HG02970 (cell line): Measurements from ENCODE around the gene NBPF1.
"Not testable (repeated sequence)": the region's sequence is repeated elsewhere in the genome, so short reads cannot be mapped to it uniquely, and the experiment has no call there.

ENCODE experiments used
- ATAC-seq: cut with Tn5 transposase; IDR thresholded peaks from one replicate; pipeline ENCODE4 v1.9.1; 2021; ENCODE audit warnings: mild to moderate bottlenecking, moderate library complexity, moderate number of reproducible peaks; ENCODE audit not compliant: unreplicated experiment, low FRiP score

Gene NBPF1

DNA sequence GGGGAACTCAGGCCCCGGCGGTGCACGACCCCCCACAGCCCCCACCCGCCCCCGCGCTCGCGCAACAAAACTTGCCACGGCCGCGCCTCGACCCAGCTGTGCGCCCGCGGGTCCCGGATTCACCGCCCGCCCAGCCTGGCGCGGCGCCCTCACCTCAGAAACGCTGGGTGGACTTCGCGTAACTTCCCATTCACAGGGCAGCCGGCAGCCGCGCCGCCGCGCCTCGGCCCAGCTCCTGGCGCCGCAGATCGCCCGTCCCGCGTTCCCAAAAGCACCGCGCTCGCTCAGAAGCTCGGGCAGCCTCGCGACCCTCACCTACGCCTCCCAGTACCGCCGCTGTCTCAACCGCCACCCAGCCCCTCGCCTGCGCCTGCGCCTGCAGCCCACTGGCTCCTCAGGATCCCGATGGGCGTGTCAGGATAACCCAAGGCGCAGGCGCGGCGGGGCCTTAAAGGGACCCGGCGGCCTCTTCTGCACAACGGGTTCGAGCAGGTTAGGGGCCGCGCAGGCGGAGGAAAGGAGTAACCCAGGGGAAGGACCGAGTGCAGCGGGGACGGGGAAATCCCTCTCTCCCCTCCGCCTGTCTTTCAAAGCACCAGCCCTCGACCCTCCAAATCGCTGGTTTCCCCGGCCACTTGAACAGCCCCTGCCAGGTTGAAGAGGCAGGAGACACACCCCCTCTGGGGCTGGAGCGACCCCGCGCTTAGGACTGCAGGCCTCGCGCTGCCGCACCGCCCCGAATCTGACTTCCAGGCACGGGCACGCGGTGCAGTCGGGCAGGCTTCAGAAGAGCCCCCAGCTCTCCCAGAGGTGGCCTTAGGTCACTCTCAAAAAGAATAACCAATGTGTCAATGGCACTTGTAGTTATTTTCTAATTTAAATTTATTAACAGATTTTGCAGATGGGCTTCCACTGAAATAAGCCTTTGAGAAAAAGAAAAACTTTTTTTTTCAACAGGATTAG lies at the start of gene NBPF1:
TSS of gene NBPF1 (minus strand) at position 380 of the 963 bp plus-strand sequence.
- ATAC-seq: peak; percentile 85

DNA sequence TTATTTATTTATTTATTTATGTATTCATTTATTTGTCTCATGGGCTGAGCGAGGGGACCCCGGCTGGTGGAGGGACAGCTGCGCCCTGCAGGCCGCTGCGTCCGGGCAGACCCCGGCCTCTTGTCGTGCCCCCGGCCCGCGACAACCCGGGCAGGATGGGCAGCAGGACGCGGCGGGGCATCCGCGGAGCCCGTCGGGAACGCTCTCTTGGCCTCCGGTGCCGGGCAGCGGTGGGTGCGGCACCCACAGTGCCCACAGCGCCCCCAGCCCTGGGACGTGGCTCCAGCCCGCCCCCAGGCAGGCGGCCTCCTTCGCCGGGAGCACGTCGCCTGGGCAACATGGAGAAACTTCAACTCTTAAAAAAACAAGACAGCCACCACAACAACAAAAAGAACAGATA lies 44.9 kb upstream of the NBPF1 start:
- not testable (repeated sequence) for ATAC-seq

DNA sequence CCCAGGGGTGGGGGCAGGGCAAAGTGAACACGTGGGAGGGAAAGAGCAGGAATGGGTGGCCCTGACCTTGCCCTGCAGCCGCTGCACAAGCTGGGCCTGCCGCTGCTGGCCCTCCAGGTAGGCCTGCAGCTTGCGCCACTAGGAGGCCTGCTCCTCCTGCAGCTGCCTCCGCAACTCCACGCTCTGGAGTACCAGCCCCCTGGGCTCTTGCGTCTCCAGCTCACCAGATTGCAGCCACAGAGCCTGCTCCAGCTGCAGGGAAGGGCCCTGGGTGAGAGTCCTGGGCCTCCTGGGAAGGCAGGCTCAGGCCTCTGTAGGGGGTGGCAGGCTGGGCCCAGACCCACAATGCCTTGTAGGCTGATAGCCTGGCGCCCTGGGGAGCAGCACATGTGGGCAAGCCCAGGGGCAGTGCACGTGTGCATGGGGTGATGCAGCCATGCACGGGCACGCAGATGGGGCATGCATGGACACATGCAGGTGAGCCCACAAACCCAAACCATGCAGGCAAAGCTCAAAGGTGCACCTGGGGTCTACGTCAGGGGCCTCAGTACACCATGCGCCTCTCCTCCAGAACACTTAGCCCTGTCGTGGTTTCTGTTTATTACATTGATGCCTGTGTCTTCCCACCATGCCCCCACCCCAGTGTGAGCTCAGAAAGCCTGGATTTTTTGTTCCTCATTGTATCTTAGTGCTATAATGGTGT lies 43.8 kb upstream of the NBPF1 start:
- ATAC-seq: not testable (repeated sequence)

DNA sequence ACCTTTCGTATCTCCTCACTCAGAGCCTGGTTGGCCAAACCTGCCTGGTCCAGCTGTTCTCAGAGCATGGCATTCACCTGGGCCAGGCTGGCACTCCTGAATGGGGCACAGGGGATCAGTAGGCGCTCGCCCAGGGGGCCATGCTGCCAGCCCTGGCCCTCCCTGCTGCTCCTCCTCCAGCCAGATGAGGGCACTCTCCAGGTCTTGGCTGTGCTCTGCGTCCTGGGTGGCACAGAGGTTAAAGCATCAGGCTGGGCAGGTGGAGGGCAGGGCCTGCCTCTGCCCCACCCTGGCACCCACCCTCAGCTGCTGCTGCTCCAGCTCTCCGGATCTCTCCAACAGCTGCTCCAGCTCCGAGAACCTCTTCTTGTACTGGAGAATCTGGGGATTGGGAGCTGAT lies 43.2 kb upstream of the NBPF1 start:
- not testable (repeated sequence) for ATAC-seq

DNA sequence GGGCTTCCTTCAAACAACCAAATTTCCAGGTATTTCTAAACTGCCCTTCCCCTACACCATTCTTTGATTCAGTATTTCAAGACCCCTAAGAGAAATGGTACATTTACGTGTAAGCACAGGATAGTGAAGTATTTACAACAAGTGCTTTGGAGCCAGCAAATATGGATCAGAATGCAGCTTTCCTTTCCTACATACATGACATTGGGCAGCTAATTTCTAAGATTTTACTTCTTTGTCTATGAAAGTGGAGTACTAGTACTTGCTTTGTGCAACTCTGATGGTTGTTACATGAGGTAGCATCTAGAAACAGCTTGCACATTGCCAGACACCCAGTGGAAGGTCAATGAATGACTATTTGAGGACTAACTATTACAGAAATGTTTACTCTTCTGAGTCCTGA lies 38.2 kb upstream of the NBPF1 start:
- ATAC-seq: not testable (repeated sequence)

DNA sequence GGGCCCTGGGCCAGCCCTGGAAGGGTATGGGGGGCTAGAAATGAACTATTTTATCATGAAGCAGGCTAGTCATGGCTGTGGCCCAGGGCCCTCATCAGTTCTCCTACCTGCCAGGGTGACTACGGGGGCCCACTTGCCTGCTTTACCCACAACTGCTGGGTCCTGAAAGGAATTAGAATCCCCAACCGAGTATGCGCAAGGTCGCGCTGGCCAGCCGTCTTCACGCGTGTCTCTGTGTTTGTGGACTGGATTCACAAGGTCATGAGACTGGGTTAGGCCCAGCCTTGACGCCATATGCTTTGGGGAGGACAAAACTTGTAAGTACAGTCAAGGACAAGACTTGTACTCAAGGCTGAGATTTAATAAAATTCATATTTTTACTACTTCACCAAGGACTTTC lies 36.6 kb upstream of the NBPF1 start:
- ATAC-seq: not testable (repeated sequence)

DNA sequence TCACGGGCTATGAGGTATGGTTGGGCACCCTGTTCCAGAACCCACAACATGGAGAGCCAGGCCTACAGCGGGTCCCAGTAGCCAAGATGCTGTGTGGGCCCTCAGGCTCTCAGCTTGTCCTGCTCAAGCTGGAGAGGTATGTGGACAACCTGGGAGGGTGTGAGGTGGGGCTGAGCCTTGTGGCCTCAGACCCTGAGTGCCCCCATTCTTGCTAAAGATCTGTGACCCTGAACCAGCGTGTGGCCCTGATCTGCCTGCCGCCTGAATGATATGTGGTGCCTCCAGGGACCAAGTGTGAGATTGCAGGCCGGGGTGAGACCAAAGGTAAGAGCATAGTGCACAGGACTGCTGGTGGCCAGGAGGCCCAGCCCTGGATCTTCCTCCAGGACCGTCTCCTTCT lies 36.0 kb upstream of the NBPF1 start:
- not testable (repeated sequence) for ATAC-seq

DNA sequence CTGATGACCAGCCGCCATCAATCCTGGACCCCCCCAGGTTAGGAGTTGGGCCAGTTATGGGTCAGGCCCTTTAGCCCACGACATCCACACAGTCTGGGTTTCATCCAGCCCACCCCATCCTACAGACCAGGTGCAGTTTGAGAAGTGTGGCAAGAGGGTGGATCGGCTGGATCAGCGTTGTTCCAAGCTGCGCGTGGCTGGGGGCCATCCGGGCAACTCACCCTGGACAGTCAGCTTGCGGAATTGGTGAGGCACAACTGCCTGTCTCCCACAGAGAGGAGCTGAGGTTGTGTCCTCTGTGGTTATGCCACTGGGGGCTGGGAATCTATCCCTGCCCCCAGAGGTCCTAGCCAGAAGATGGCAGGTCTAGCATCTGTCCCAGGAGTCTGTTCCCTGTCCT lies 35.4 kb upstream of the NBPF1 start:
- not testable (repeated sequence) for ATAC-seq

DNA sequence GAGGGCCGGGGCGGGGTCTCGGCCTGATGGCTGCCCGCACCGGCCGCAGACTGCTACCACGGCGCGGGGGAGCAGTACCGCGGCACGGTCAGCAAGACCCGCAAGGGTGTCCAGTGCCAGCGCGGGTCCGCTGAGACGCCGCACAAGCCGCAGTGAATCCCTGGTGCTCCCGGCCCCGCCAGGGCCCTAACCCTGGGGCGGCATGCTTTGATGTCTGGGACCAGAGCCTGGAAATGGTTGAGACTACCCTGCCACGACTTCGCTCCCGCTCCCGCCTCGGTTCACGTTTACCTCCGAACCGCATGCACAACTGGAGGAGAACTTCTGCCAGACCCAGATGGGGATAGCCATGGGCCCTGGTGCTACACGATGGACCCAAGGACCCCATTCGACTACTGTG lies 34.9 kb upstream of the NBPF1 start:
- not testable (repeated sequence) for ATAC-seq

DNA sequence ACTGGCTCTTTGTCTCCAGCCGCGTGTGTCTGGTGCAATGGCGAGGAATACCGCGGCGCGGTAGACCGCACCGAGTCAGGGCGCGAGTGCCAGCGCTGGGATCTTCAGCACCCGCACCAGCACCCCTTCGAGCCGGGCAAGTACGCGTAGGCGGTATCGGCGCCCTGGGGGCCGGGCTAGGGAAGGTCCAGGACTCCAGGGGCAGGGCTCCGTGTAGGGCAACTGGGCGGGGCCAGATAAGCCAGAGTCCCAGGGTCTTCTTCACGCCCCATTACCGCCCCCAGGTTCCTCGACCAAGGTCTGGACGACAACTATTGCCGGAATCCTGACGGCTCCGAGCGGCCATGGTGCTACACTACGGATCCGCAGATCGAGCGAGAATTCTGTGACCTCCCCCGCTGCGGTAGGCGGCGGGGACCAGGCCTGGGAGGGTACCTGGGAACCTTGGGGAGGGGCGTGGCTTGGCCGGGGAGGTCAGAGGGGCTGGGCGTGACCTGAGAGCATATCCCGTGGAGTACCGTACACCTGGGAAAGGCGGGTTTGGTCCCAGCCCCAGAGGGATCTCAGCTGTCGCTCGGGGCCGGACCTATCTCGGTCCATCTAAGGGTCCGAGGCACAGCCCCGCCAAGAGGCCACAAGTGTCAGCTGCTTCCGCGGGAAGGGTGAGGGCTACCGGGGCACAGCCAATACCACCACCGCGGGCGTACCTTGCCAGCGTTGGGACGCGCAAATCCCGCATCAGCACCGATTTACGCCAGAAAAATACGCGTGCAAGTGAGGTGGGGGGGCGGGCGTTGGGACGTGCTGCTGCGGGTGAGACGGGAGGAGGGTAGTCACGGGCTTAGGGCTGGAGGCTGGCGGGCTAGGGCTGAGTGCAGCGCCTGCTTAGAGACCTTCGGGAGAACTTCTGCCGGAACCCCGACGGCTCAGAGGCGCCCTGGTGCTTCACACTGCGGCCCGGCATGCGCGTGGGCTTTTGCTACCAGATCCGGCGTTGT lies 34.1 kb upstream of the NBPF1 start:
- ATAC-seq: not testable (repeated sequence)

DNA sequence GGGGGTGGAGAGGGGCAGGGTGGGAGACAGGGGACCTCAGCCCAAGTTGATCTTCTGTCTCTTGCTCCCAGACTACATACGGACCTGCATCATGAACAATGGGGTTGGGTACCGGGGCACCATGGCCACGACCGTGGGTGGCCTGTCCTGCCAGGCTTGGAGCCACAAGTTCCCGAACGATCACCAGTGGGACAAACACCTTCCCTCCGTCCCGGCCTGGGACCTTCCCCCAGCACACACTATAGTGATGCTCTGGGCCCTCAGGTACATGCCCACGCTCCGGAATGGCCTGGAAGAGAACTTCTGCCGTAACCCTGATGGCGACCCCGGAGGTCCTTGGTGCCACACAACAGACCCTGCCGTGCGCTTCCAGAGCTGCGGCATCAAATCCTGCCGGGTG lies 33.4 kb upstream of the NBPF1 start:
- ATAC-seq: not testable (repeated sequence)

DNA sequence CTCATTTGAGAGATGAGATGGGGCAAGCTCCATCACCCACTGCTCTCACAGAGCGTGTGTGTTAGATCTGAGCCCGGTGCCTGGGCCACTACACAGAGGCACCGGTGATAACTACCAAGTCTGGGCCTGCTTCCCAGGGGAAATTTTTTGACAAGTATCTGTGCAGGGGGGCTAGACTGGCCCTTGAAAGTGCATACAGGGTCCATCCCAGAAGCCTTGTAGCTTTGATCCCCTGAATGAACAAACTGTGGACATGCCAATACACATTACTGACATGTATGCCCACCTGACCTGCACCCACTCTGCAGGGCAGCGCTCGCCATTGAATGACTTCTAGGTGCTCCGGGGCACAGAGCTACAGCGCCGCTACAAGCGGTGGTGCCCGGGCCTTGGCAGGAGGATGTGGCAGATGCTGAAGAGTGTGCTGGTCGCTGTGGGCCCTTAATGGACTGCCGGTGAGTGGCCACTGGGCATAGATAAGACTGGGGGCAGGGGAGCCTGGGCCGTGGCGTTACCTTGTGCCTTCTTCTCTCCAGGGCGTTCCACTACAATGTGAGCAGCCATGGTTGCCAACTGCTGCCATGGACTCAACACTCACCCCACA lies 32.8 kb upstream of the NBPF1 start:
- ATAC-seq: not testable (repeated sequence)

DNA sequence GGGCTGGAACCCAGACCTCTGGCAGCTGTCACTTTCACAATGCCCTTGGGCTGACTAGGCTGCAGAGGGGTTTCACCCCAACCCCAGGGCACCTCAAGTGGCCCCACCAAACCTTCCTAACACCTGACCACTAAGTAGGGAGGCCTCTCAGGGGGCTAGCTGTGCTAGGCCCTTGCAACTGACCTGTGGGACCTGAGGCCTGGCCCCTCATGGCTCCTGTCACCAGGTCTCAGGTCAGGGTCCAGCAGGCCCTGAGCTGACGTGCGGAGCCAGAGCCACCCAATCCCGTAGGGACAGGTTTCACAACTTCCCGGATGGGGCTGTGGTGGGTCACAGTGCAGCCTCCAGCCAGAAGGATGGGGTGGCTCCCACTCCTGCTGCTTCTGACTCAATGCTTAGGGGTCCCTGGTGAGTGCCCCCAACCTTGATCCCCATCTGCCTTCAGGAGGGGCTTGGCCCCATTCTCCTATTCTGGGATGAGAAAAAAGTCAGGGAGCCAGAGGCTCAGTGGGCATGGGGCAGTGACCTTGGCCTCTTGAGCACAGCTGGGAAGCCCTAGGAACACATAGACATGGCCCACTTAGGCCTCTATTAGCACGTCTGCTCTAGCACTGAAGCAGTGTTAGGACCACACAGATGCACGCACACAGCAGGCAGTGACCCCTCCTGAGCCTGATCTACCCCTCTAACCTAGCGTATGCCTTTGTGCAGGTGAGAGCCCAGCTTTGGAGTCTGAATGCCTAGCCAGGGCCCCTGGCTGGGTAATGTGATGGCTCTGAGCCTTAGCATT lies 32.1 kb upstream of the NBPF1 start:
- not testable (repeated sequence) for ATAC-seq

DNA sequence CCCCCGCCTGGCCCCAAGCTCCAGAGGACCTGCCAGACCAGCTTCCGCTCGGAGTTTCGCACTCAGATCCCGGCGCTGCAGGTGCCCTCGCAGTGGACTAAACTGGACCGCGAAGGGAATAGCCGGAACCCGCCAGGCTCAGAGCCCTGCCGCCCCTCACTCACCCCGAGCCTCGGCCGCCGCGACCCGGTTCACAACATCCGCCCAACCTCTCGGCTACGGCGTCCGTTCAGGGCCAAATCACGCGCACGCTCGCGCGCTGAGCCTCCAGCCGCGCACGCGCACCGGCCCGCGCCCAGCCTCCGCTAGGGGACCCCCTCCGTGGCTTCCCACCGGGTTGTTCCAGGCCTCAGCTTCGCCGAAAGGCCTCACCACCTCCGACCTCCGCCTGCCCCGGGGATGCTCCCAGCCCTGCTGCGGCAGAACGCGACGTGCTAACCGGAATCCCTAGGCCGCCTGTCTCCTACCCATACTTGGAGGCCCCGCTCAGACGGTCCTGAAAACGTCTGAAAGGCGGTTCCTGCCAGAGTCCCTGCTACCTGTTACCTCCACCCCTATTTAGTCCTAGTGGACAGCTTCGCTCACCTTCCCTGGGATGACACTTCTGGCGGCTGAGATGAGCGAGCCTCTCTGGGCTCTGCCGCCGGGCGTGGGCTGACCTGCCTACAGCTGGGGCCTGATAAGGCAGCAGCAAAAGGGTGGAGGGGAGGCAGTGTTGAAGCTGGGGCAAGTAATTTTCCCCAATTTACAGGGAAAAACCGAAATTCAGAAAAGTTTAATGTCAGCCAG lies 31.3 kb upstream of the NBPF1 start:
- peak; percentile 77 for ATAC-seq

DNA sequence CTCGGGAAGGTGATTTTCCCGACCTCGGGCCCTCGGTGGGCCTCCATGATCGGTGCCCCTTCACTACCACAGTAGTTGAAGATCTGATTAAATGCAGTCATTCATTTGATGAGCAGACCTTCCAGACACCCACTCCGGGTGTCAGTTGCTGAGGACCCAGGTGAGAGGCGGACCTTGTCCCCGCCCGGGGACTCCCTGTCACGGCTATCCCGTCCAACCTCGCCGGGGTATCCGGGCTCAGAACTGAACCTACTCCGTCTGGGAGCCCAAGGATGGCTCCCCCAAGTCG lies 30.8 kb upstream of the NBPF1 start:
- no peak for ATAC-seq

DNA sequence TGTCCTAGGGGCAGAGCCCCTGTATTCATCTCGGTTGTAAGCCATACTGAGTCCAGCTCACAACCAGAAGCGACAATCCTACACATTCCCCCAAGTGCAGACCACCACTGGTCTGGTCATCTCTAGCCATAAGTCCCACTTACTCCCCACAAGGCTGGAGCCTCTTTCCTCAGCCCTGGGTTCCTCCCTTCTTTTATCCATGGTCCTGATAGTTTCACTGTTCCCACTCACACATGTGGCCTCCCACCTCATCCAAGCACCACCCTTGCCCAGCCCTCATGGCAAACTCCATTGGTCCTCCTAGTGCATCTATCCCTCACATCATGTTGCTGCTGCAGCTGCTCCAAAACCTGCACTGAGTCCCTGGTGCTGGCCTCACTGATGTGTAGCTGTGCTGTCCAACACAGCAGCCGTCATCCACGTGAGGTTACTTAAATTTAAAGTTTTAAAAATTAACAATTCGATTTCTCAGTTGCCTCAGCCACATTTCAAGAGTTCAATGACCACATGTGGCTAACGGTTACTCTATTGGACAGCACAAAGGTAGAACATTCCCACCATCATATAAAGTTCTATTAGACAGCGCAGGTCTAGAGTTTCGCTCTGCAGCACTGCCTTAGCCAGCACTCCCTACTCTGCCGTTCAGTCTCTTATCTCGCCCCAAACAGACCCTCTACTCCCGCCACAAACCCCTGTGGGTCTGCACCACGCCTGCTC lies 30.3 kb upstream of the NBPF1 start:
- peak; percentile 6 for ATAC-seq

DNA sequence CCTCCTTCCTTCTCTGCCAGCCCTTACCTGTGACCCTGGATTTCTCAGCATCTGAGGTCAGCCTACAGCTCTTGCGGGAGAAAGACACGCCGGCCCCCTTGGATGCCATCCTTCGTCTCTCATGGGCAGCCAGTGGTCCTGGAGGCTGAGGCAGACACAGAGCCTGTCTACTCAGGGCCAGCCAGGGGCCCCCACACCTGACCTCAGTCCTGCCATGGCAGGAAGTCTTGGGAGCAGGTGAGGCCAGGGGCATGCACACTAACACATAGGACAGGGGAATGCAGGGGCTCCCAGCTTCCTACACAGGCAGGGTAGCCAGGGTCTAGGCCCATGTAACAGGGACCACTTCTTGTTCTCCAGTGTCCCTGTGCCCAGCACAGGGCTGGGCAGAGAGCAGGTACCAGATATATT lies 29.6 kb upstream of the NBPF1 start:
- not testable (repeated sequence) for ATAC-seq
